DND-41 (cell line): Measurements from ENCODE around the gene MRPL1.

Experiments used
- EZH2 ChIP-seq: IDR thresholded peaks from 3 replicates; pipeline ENCODE4 v1.6.1; 2012; ENCODE audit warnings: borderline replicate concordance, low read depth, mild to moderate bottlenecking, moderate library complexity, low read length, inconsistent platforms; ENCODE audit not compliant: severe bottlenecking
- TF ChIP-seq, protein P1 (sequence below): IDR thresholded peaks from 2 replicates; pipeline ENCODE4 v1.5.1; 2012; ENCODE audit warnings: borderline replicate concordance, low read length, moderate library complexity, mild to moderate bottlenecking; ENCODE audit not compliant: poor library complexity, severe bottlenecking; ENCODE audit errors: extremely low read depth

DNA sequence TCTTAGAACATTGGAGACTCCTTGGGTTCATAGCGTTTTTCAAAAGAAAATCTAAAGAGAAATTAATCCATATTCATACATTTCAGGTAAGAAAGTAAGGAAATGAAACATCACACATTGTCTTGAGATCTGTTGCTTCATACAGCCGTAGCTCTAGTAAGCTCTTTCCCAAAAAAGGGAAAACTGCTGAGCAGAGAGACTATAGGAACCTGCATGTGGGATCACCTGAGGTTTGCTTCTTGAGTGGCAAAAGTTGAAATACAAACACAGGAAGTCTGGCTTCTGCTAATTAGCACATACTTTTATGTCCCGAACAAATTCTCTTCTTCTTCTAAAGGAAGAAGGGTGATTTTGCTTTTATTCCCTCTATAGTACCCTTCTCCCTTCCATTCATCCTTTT lies 57.7 kb downstream of the MRPL1 start:
- TF ChIP-seq, protein P1, sequence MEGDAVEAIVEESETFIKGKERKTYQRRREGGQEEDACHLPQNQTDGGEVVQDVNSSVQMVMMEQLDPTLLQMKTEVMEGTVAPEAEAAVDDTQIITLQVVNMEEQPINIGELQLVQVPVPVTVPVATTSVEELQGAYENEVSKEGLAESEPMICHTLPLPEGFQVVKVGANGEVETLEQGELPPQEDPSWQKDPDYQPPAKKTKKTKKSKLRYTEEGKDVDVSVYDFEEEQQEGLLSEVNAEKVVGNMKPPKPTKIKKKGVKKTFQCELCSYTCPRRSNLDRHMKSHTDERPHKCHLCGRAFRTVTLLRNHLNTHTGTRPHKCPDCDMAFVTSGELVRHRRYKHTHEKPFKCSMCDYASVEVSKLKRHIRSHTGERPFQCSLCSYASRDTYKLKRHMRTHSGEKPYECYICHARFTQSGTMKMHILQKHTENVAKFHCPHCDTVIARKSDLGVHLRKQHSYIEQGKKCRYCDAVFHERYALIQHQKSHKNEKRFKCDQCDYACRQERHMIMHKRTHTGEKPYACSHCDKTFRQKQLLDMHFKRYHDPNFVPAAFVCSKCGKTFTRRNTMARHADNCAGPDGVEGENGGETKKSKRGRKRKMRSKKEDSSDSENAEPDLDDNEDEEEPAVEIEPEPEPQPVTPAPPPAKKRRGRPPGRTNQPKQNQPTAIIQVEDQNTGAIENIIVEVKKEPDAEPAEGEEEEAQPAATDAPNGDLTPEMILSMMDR: no peak
- no peak for TF ChIP-seq EZH2
